IPS DF 19.7 (cell line): ENCODE measurements around the gene SLC17A1.

Experiments used
- DNase-seq: peaks from one replicate; pipeline ENCODE4 v3.0.0-alpha.2; 2013; ENCODE audit warnings: low read depth, low spot score

Gene SLC17A1

GRCh38 chr6:25832670-25833069 is 818 bp upstream of the SLC17A1 start:
- DNase-seq, result no peak

- DNase-seq, result no peak
Observed at GRCh38 chr6:25832307-25832662, 433 bp upstream of the SLC17A1 start.

- no peak for DNase-seq
Observed at GRCh38 chr6:25830458-25830857, 1.4 kb downstream of the SLC17A1 start.

- DNase-seq, result no peak
Observed at GRCh38 chr6:25829375-25829774, 2.5 kb downstream of the SLC17A1 start.

GRCh38 chr6:25821341-25821740 is 10.5 kb downstream of the SLC17A1 start:
- no peak for DNase-seq

GRCh38 chr6:25816252-25816651 is 15.6 kb downstream of the SLC17A1 start:
- no peak for DNase-seq

- no peak for DNase-seq
Observed at GRCh38 chr6:25815194-25815593, 16.7 kb downstream of the SLC17A1 start.

GRCh38 chr6:25804804-25805203 is 27.0 kb downstream of the SLC17A1 start:
- DNase-seq, result no peak

GRCh38 chr6:25801436-25801835 is 30.4 kb downstream of the SLC17A1 start:
- no peak for DNase-seq

- DNase-seq, result no peak
Observed at GRCh38 chr6:25794784-25795183, 37.1 kb downstream of the SLC17A1 start.

- no peak for DNase-seq
Observed at GRCh38 chr6:25793970-25794369, 37.9 kb downstream of the SLC17A1 start.

- DNase-seq, result no peak
Observed at GRCh38 chr6:25792016-25792415, 39.8 kb downstream of the SLC17A1 start.

- no peak for DNase-seq
Observed at GRCh38 chr6:25789475-25789874, 42.4 kb downstream of the SLC17A1 start.

- DNase-seq, result no peak
Observed at GRCh38 chr6:25788305-25788922, 43.4 kb downstream of the SLC17A1 start.

GRCh38 chr6:25787428-25787827 is 44.4 kb downstream of the SLC17A1 start:
- DNase-seq, result no peak

- no peak for DNase-seq
Observed at GRCh38 chr6:25781134-25781533, 50.7 kb downstream of the SLC17A1 start.

- no peak for DNase-seq
Observed at GRCh38 chr6:25777856-25778649, 53.8 kb downstream of the SLC17A1 start.

GRCh38 chr6:25777031-25777430 is 54.8 kb downstream of the SLC17A1 start:
- no peak for DNase-seq

- no peak for DNase-seq
Observed at GRCh38 chr6:25774120-25774715, 57.6 kb downstream of the SLC17A1 start.

- DNase-seq, result no peak
Observed at GRCh38 chr6:25769983-25770382, 61.9 kb downstream of the SLC17A1 start.

- DNase-seq, result no peak
Observed at GRCh38 chr6:25768566-25768965, 63.3 kb downstream of the SLC17A1 start.

- DNase-seq, result no peak
Observed at GRCh38 chr6:25764611-25765010, 67.2 kb downstream of the SLC17A1 start.
